AG08395 (cell line): Measurements from ENCODE around the gene HOXC10.

ENCODE experiments used
- DNase-seq: peaks from one replicate; pipeline ENCODE4 v3.0.0; 2012; ENCODE audit warnings: mixed read lengths, low spot score

Gene HOXC10

DNA sequence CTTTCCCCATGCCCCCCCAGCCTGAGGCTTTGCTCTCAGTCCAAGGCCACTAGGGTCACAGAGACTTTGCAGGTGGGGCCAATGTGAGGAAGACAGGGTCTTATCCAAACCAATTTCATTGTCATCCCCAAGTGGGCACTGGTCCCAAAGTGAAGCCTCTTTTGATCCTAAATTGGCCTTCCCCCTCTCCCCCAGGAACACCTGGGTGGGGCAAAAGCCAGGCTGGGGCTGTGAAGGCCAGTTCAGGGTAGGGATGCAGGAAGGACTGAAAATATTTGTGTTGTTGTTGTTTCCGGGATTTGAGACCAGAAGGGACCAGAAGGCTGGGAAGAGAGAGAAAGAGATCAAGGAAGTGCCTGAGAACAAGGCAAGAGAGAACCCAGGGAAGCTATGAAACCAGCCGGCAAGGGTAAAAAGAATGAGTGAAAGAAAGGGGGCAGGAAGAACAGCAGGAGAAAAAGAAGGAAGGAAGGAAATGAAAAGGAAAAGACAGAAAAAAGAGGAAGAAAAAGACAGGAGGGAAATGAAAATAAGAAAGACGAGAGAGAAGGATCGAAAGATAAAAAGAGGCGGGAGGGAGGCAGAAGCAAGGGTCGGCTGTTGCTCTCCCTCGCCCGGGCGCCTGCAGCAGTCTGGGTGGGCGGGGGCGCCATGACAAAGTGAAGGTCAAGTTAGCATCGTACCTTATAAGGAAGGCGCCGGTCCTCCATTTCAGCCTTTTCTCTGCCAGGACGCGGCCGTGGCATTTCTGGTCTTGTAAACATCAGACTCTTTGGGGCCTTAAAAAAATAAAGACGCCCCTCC is 19.5 kb upstream of the HOXC10 start:
- no peak for DNase-seq

DNA sequence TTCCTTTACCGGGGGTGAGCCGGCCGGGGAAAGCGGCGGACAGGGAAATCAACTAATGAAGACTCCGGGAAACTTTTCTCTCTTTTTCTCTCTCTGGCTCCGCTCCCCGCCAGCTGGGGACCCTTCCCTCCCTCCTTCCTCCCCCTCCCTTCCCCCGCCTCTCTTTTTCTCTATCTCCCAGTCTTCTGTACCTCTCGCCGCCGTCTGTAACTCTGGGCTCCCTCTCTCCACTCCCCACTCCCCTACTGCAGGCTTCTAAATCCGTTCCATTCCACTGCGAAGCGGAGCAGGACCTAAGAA is 18.9 kb upstream of the HOXC10 start:
- DNase-seq = no peak

DNA sequence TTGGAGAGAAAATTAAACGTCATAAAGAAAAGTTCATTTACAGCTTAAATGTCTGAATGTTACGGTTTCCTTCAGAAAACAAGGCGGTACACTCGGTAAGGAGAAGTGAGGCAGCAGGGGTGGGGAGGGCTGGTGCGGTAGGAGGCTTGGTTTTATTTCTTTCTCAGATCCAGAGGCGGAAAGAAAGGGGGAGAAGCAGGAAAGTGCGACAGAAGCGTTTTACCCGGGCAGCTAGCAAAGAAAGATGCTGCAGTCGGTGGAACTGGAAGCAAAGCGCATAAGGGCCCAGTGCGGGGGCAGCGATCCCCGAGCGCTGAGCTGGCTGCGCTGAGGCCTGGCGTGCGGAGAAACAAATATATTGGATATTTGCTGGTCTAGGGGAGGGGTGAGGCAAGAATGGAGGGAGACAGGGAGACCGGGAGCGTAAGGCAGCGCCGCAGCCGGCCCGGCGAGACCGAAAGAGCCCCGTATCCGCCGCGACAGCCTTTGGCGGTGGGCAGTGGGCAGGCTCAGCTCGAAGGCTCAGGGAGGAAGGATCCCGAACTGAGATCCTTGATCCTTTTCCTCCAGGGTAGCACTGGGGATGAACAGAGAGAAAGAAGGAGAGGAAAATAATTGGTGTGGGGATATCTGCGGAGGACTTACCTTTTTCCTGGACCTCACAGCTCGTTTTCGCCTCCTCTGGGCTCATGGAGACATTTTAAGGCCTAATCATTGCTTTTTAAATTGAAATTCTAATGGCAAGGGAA is 18.4 kb upstream of the HOXC10 start:
- no peak for DNase-seq

DNA sequence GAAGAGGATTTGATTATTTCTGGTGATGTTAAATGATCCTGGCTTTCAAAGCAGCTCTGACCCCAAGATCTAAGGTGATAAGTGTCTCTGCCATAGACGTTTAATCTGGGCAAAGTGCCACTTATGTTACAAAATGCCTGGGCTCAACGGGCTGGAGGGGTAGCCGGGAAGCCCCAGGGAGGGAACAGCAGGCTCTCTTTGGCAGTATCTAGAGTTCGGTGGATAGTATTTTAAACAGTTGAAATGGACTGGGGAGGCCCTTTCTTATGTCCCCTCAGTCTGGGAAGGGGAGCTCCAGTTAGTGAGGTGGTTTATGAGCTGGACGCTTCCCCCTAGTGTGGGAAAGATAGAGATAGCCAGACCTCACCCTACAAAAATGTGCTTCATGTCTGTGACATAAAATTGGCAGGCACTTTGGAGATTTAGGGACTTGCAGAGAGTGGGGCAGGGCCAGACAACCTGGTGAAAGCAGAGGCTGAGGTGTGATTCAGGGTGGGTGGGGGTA is 17.5 kb upstream of the HOXC10 start:
- DNase-seq = no peak

DNA sequence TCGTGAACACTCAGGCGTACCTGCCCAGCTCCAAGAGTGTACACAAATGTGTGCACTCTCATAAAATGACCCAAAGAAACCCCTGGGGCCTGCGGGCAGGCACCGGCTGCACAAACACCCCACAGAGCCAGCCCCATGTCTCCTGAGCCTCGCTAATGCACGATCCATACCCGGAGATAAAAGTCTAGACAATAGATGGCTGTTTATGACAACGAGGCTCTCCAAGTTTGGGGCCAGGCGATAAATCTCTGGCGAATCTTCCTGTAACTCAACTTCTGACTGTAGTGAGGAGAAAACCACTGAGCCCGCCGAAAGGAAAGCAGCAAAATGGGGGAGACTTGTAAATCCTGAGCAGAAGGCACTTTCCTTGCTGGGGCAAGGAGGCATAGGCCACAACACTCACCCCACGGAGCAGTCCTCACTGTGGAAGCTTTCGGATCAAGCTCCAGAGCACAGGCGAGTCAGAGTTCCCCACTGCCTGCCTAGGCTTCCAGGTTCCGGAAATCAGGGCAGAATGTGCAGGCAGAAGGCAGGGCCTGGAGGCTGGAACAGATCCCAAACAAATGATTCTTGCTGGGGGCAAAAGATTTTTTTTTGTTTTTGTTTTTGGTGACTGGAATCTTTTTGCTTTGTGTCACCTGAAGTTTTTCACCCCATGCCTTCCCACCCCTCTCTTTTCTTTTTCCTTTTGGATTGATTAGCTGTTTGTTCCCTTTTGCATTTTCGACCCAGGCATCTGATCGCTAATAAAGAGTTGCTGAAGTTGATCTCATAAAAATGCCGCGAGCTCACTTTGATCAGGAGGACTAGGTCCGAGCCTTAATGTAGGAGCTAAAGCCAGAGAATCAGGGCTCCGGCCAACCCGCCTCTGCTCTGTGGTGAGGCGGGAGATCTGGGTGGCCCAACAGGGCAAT is 16.5 kb upstream of the HOXC10 start:
- no peak for DNase-seq

DNA sequence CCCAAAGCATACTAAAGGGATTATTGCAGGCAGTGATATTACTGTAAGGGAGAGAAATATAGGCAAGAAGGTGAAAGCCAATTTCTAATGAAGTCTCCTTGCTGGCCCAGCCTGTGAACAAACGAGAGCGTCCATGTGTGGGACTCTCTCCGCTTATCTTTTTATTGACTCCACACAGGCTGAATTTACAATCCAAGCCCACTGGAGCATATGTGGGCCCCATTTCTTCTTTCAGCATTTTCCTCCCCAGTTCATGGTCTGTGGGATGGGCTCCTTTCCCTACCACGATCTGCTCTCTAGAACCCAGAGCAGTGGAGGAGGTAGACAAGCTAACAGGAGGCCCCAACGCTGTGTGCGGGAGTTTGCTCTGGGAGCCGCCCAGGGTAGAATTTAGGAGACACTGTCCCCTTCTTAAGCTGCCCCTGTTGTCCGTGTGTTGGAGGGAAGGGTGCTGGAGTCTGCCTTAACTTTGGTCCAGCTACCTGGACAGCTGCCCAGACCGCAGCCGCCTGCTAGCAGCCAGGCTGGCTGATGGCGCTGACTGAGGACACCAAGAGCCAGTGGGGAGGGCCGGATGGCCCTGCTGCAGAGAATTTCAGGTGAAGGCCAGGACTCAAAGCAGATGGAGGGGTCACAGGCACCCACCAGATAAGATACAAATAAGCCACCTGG is 15.2 kb upstream of the HOXC10 start:
- no peak for DNase-seq

DNA sequence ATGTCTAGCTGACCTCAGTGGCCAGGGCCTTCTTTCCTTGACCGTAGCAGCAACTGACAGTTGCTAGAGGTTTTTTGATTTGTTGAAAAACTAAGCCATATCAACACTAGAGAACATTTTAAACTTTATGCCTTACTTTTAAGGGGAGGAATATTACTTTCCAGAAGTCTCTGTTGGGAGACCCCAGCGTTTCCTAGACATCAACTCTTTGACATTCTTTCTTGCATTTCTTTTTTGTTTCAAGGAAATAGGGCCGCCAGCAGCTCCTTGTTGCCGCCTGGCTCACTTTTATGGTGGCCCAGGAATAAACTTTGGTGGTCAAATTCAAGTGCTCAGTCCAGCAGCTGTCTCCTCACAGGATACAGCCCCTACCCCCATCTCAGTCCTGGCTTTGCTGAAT is 14.5 kb upstream of the HOXC10 start:
- no peak for DNase-seq

DNA sequence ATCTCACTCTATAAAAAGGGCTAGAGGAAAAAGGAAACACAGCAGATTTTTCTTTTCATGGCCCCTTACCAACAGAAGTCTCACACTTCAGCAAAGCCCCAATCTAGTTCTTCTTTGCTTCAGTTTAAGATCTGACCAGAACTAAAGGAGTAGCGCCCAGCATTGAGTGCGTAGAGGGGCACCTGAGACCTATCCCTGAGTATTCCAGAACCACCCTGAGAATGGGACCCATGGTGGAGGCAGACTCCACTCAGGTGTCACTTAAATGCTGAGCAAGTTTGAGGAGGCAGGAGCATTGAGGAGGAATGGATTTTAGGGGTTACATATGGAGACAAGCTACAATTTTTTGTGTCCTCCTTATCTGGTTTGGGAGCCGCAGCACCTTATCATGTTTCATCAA is 13.8 kb upstream of the HOXC10 start:
- DNase-seq = no peak

DNA sequence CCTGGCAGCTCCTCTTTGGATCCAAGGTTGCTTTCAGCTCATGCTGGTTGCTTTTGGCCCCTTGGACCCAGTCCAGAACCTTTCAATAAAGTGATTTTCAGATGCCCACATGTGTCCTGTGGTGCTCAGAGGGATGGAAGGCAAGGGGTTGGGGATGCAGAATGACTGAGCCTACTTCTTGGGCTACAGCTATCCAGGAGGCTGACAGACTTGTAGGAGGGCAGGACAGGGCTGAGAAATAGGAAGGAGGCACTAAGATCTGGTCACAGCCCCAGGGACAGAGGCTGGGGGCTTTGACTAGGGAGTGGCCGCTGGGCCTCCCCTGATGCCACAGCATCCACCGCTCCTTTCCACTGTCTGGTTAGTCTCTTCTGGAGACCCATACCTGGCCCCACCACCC is 13.3 kb upstream of the HOXC10 start:
- no peak for DNase-seq

DNA sequence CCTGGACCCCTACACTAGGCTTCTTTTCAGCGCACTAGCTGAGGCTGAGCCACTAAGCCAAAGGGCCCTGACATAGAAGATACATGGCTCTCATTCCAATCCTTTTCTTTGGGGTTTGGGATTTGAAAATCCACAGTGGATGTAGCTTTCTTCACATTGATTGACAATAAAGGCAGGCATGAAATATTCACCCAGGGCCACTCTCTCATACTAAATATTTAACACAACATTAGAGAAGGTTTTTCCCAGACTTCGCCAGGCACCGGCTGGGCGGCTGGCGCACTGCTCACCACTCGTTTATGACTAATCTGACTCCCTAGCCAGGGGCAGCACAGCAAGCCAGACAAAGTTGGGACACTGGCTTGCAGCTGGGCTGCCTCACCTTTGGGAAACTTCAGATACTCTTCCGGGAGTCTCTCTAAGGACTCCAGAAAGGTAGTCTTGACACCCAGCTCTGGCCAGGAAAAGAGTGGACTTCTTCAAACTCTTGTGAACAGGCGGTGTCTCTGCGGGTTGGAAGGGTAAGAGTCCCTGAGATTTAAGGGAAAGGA is 12.7 kb upstream of the HOXC10 start:
- DNase-seq = no peak

DNA sequence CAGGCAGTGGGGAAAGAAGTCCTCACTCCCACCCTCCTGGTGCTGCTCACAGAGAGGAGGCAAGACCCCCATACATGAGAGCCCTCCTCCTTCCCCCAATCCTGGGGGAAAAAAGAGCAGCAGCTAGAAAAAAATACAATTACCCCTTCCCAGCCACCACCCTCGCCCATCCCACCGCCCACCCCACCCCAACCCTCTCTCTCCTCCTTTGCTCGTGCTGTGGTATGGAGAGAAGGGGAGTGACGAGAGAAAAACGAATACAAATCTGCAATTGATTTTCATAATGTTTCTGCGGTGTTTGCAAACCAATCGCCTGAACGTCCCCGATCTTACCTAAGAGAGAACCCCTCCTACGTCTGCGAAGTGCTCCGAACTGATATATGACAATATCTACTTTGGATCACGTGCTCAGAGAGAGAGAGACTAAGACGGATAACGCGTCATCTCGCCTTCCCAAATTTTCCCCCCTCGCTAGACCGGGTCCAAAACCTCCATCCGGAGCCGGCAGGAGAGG is 12.2 kb upstream of the HOXC10 start, which contains the start of gene HOXC11:
TSS of gene HOXC11 (plus strand) at position 405 of the 514 bp plus-strand sequence. CDS start 116 bp downstream, outside the sequence.
- no peak for DNase-seq

DNA sequence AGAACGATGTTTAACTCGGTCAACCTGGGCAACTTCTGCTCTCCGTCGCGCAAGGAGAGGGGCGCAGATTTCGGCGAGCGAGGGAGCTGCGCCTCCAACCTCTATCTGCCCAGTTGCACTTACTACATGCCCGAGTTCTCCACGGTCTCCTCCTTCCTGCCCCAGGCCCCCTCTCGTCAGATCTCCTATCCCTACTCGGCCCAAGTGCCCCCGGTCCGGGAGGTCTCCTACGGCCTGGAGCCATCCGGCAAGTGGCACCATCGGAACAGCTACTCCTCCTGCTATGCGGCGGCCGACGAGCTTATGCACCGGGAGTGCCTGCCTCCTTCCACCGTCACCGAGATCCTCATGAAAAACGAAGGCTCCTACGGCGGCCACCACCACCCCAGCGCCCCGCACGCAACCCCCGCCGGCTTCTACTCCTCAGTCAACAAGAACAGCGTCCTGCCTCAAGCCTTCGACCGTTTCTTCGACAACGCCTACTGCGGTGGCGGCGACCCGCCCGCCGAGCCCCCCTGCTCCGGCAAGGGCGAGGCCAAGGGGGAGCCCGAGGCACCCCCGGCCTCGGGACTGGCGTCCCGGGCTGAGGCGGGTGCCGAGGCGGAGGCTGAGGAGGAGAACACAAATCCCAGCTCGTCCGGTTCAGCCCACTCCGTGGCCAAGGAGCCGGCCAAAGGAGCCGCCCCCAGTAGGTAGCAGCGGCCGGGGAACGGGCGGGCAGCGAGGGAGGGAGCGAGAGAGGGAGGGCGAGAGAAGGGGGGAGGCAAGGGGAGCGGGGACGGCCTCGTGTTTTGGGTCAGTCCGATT is 11.5 kb upstream of the HOXC10 start:
- DNase-seq = peak; percentile 60

DNA sequence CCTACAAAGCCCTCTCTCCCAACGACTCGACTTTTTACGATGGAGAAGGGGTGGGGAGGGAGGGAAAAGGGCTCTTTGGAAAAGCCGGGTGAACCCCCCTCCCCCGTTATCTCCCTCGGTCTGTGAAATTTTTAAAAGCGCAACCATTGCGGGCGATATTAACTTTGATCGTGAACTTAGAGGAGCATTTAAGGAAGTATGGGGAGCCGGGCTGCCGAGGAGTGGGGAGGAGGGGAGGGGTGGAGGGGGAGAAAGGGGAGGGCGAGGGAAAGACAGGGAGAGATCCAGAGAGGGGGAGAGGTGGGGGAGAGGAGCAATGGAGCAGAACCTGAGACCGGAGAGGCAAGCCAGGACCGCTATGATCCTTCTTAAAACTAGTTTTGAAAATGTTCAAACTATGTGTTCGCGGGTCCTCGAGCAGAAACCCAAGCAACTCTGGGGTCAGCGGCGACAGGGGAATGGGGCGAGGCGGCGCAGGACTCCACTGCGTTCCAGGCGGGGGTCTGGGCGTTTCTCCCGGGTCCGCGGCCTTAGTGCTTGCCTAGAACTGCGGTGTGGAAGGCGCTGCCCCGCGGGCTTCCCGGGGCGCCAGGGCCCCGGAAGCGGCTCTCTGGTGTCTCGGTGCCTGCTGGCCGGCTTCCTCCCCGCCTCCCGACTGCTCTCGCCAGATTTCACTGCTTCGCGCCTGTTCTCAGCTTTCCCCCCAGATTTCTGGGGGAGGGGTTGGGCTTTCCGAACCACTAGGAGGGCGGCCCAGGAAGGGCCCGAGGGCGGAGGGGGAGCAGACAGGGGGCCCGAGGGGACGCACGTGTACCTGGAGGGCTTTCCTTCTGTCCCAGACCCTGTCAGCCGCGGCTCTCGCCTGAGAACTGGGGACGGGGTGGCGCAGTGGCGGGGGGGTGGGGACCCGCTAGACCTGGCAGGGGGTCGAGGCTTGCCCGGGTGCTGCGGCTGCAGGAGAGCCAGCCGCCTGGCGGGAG is 10.6 kb upstream of the HOXC10 start, which contains the start of gene HOTAIR:
TSS of gene HOTAIR (minus strand) at position 871 of the 980 bp plus-strand sequence.
- DNase-seq = peak; percentile 74

DNA sequence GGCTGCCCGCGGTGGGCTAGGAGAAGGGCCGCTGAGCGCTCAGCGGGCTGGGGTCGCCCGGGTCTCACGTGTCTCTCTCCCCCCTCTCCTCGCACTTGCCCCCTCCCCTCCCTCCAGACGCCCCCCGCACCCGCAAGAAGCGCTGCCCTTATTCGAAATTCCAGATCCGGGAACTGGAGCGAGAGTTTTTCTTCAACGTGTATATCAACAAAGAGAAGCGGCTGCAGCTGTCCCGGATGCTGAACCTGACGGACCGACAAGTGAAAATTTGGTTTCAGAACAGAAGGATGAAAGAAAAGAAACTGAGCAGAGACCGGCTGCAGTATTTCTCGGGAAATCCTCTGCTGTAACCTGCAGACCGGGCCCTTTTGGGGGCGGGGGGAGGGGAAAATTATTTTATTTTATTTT is 9.9 kb upstream of the HOXC10 start:
- no peak for DNase-seq

DNA sequence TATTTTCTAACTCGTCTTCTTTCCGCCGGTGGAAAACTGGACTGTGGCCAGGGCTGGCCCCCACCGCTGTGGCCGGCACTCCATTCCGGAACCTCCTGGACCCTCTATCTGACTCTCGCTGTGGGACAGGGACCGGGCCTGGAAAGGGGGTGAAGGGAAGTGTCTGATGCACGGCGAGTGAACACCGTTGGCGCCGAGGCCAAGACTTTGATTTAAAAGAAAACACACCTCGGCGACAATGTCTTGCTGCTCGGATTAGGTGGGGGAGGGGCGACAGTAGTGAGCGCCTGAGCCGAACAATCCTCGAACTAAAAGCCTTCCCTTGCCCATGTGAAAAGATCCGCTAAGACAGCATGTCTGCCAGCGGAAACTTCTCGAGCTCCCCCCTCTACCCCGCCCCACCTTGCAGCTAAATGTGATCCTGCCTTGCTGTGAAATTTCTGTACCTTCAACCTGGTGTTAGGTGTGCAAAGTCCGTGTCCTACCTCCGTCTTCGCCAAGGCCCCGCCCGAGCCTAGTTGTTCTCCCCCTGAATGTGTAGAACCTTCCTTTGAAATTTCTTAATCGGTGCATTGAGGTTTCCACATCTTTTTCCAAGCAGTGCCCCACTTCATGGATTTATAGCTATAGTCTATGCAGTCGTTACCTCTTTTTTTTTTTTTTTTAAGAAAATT is 9.3 kb upstream of the HOXC10 start:
- no peak for DNase-seq

DNA sequence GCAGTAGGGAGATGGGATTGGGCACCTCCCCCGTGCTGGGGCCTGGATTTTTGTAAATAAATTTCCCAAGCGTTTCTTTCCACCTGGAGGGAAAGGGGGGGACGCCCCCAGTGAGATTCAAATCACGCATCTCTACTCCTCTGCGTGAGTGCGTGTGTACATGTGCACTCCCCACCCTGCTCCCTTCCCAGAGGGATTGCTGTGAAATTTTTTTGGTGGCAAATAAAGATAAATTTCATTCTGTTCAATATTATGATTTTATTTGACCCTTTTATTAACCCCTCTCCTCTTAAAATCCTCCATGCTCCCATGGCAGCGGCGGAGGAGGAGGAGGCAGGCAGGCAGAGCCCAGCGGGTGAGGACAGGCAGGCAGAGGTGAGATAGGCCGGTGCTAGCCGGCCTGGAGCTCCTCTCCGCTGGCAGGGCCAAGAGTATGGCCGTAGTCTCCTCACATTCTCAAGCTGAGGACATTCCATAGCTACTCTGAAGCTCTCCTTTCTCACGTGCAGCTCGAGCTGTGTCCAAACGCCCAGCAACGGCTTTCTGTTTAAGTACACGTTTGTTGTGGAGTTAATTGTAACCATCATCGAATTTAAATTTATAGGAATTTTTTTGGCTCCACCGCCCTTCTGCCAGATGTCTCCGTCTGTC is 8.6 kb upstream of the HOXC10 start:
- DNase-seq = no peak

DNA sequence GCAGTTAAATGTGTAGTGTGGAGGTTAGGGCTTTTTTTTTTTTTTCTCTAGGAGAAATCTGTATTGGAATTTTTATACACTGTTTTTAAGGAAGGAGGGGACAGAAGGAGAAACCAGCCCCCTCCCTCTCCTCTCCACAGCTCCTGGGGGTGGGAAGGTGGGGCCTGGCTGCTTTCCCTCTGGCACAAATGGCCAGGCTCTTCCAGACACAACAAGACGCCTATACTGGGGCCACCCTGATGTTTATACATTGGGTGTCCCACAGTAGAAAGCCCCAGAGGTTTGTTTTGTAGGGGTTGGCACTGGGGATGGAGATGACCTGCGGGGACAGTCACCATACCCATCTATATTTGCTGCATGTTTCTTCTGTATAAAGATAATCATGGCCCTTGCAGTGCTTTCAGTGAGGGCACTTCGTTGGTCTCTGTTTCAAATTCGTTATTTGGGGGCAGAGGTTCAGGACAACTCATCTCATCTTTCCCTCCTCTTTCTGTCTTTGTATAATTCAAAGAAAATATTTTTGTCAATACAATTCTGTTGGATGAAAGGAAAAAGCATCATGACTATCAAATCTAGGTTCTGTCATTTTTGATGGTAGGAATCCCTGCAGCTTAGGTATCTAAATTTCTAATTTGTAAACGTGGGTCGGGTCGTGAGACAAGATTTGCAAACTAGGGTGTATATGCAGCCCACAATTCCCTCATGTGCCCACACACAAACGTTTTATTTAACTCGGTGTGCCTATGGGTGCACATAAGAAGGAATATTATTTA is 7.9 kb upstream of the HOXC10 start:
- no peak for DNase-seq
